ENCODE data around the gene PLPPR4. TPM values are rescaled to one million over a fixed set of nuclear protein-coding genes. Genes with fewer than 3 reads are reported as not detected.
"Not testable (repeated sequence)": the region's sequence is repeated elsewhere in the genome, so short reads cannot be mapped to it uniquely, and the experiment has no call there.

PLPPR4 gene
- total RNA-seq, 2 donors from 2014 or later = 0.37 to 0.51 TPM

GRCh38 chr1:99281105-99281504, 16.8 kb downstream of the PLPPR4 start:
- no peak for DNase-seq (ENCODE audit: low spot score)
- Histone ChIP-seq H3K9me3 (peaks cover 0 to 6% of the 10 kb centered on the region in 2 donors), H3K36me3 (no peaks in the 10 kb centered on the region), H3K4me1 (no peaks in the 10 kb centered on the region), H3K27ac (no peak overlapping the region), H3K27me3 (no peaks in the 10 kb centered on the region), H3K4me3 (no peak overlapping the region)
- TF ChIP-seq CTCF (IDR thresholded peaks at IDR 0.05) = no peak

- Histone ChIP-seq H3K27me3 (no peaks in the 10 kb centered on the region), H3K9me3 (no peaks in the 10 kb centered on the region), H3K4me1 (no peaks in the 10 kb centered on the region), H3K4me3 (no peak overlapping the region), H3K36me3 (no peaks in the 10 kb centered on the region), H3K27ac (no peak overlapping the region)
- no peak for DNase-seq (ENCODE audit: low spot score)
- TF ChIP-seq CTCF (IDR thresholded peaks at IDR 0.05) = no peak
Measured at GRCh38 chr1:99282536-99282935, 18.2 kb downstream of the PLPPR4 start.

GRCh38 chr1:99283521-99283920, 19.2 kb downstream of the PLPPR4 start:
- H3K4me1 ChIP-seq; H3K9me3 ChIP-seq; H3K4me3 ChIP-seq; H3K27me3 ChIP-seq; H3K36me3 ChIP-seq; H3K27ac ChIP-seq; DNase-seq (ENCODE audit: low spot score): not testable (repeated sequence)

GRCh38 chr1:99292886-99293285, 28.6 kb downstream of the PLPPR4 start:
- no peak overlapping the region for H3K4me3 ChIP-seq
- TF ChIP-seq CTCF (IDR thresholded peaks at IDR 0.05) = no peak

GRCh38 chr1:99297923-99298322, 33.6 kb downstream of the PLPPR4 start:
- TF ChIP-seq CTCF (IDR thresholded peaks at IDR 0.05) = no peak
- no peaks in the 10 kb centered on the region for H3K4me1 ChIP-seq

More at GRCh38 chr1:99292886-99293285, 28.6 kb downstream of the PLPPR4 start:
- H3K36me3 ChIP-seq = no peaks in the 10 kb centered on the region
- H3K4me1 ChIP-seq = no peaks in the 10 kb centered on the region
- peaks cover 0 to 7% of the 10 kb centered on the region in 2 donors for H3K9me3 ChIP-seq
- H3K27ac ChIP-seq = no peak overlapping the region
- H3K27me3 ChIP-seq = no peaks in the 10 kb centered on the region
- DNase-seq (ENCODE audit: low spot score) = no peak

GRCh38 chr1:99304725-99305282, 40.5 kb downstream of the PLPPR4 start:
- no peak for DNase-seq (ENCODE audit: low spot score)
- Histone ChIP-seq H3K9me3 (no peaks in the 10 kb centered on the region), H3K36me3 (no peaks in the 10 kb centered on the region)

More at GRCh38 chr1:99297923-99298322, 33.6 kb downstream of the PLPPR4 start:
- no peaks in the 10 kb centered on the region for H3K9me3 ChIP-seq
- H3K27ac ChIP-seq = no peak overlapping the region
- no peaks in the 10 kb centered on the region for H3K36me3 ChIP-seq
- H3K4me3 ChIP-seq = no peak overlapping the region
- no peaks in the 10 kb centered on the region for H3K27me3 ChIP-seq
- DNase-seq (ENCODE audit: low spot score) = no peak

More at GRCh38 chr1:99304725-99305282, 40.5 kb downstream of the PLPPR4 start:
- Histone ChIP-seq H3K4me1 (no peaks in the 10 kb centered on the region), H3K27ac (no peak overlapping the region), H3K4me3 (no peak overlapping the region), H3K27me3 (no peaks in the 10 kb centered on the region)
- TF ChIP-seq CTCF (IDR thresholded peaks at IDR 0.05) = no peak

All from right atrium auricular region (tissue), 2 donors.